ENCODE measurements around the gene TXLNB. TPM values are rescaled to one million over a fixed set of nuclear protein-coding genes. Genes with fewer than 3 reads are reported as not detected.

The TXLNB gene
- total RNA-seq, 2 experiments from 2014 or later = 7.9 to 12.4 TPM

- BruUV-seq (replicated peaks) = no TSS peak
- ChIA-PET POLR2A (interaction anchor here (0.6 to 7.3 kb wide), 16 partner anchors 10 to 251 kb away, joined by 3 to 61 read pairs (median 5); partner anchors contain the start of gene CITED2), CTCF (ENCODE audit: unreplicated experiment) (interaction anchor here (0.9 to 1.3 kb wide), 2 partner anchors 13 to 37 kb away, joined by 3 read pairs; no protein-coding TSS in a partner anchor)
- Histone ChIP-seq H3K27ac (ENCODE audit: low read depth, low read length, poor library complexity, severe bottlenecking) (peak overlapping the region; percentile 19), H4K20me1 (ENCODE audit: insufficient read depth, low read length) (no peaks in the 10 kb centered on the region), H2AFZ (ENCODE audit: low read length) (peak overlapping the region; percentile 77; the same call in 1 of the 2 replicates), H3K4me3 (ENCODE audit: low read depth, low read length, poor library complexity, severe bottlenecking) (no peak overlapping the region), H3K4me1 (ENCODE audit: insufficient read depth, low read length, poor library complexity, severe bottlenecking) (peaks cover 31% of the 10 kb centered on the region), H3K9me3 (ENCODE audit: low read length) (peaks cover 4% of the 10 kb centered on the region; the same call in 1 of the 2 replicates), H3K79me2 (ENCODE audit: insufficient read depth, low read depth, low read length) (no peaks in the 10 kb centered on the region), H3K9me2 (ENCODE audit: insufficient read depth, low read length) (no peaks in the 10 kb centered on the region), H3K36me3 (ENCODE audit: insufficient read depth, low read length) (peaks cover 5% of the 10 kb centered on the region; the same call in 1 of the 2 replicates), H3K4me2 (ENCODE audit: low read length) (peak overlapping the region; percentile 61)
- DNase-seq (ENCODE audit: low spot score) = no peak
- TF ChIP-seq CTCF (conservative IDR thresholded peaks at IDR 0.05; ENCODE audit: low read length) (no peak), EZH2phosphoT487 (IDR thresholded peaks at IDR 0.05; ENCODE audit: borderline replicate concordance, low read depth, low read length) (no peak)
- intact Hi-C loops (cut with micrococcal nuclease; ENCODE audit: unreplicated experiment) = no loop called here
These were observed 45.2 kb upstream of the TXLNB start for GRCh38 chr6:139337001-139337400.

- no TSS peak for BruUV-seq (replicated peaks)
- ChIA-PET POLR2A (interaction anchor here (0.6 to 7.3 kb wide), 18 partner anchors 10 to 251 kb away, joined by 3 to 61 read pairs (median 5); partner anchors contain the start of gene CITED2), CTCF (ENCODE audit: unreplicated experiment) (interaction anchor here (1.3 kb wide), 1 partner anchor 37 kb away, joined by 3 read pairs; no protein-coding TSS in a partner anchor)
- Histone ChIP-seq H3K9me3 (ENCODE audit: low read length) (peaks cover 4% of the 10 kb centered on the region; the same call in 1 of the 2 replicates), H4K20me1 (ENCODE audit: insufficient read depth, low read length) (no peaks in the 10 kb centered on the region), H3K36me3 (ENCODE audit: insufficient read depth, low read length) (peaks cover 5% of the 10 kb centered on the region; the same call in 1 of the 2 replicates), H2AFZ (ENCODE audit: low read length) (peak overlapping the region; percentile 77), H3K9me2 (ENCODE audit: insufficient read depth, low read length) (no peaks in the 10 kb centered on the region), H3K4me2 (ENCODE audit: low read length) (peak overlapping the region; percentile 61), H3K79me2 (ENCODE audit: insufficient read depth, low read depth, low read length) (no peaks in the 10 kb centered on the region), H3K4me1 (ENCODE audit: insufficient read depth, low read length, poor library complexity, severe bottlenecking) (peaks cover 31% of the 10 kb centered on the region), H3K4me3 (ENCODE audit: low read depth, low read length, poor library complexity, severe bottlenecking) (peak overlapping the region; percentile 26), H3K27ac (ENCODE audit: low read depth, low read length, poor library complexity, severe bottlenecking) (peak overlapping the region; percentile 19)
- no peak for TF ChIP-seq CTCF (conservative IDR thresholded peaks at IDR 0.05; ENCODE audit: low read length)
- TF ChIP-seq EZH2phosphoT487 (IDR thresholded peaks at IDR 0.05; ENCODE audit: borderline replicate concordance, low read depth, low read length) = no peak
- DNase-seq (ENCODE audit: low spot score) = peak; percentile 30
- intact Hi-C loops (cut with micrococcal nuclease; ENCODE audit: unreplicated experiment) = no loop called here
These were observed 44.7 kb upstream of the TXLNB start for GRCh38 chr6:139336488-139336887.

Measured in OCI-LY7 (cell line).